MM.1S (cell line): ENCODE data around the gene TMEM121.

Source experiments
- CTCF ChIP-seq: fragments of 300-600 bp; sonication (generic); IDR thresholded peaks from 2 replicates; pipeline ENCODE4 v1.5.1; 2016; ENCODE audit warnings: antibody characterized with exemption, low read length, mixed read lengths
- EZH2phosphoT487 ChIP-seq: fragments of 300-600 bp; sonication (generic); IDR thresholded peaks from 2 replicates; pipeline ENCODE4 v1.6.1; 2018; ENCODE audit warnings: antibody characterized with exemption, low read length

- no peak for TF ChIP-seq CTCF
- no peak for TF ChIP-seq EZH2phosphoT487
Measured at GRCh38 chr14:105547741-105548169, 21.4 kb downstream of the TMEM121 start.
